GM18951 (cell line): ENCODE measurements around the gene COL4A2.
"Not testable (repeated sequence)": the region's sequence is repeated elsewhere in the genome, so short reads cannot be mapped to it uniquely, and the experiment has no call there.

Source experiments
- POLR2A ChIP-seq: IDR thresholded peaks from 4 replicates; pipeline ENCODE4 v1.6.1; 2011; ENCODE audit warnings: mild to moderate bottlenecking; ENCODE audit not compliant: insufficient read length, insufficient read depth; ENCODE audit errors: extremely low read depth
- in situ Hi-C: fragments of 300-500 bp; cut with MboI; formaldehyde crosslinking; loops from one replicate; pipeline ENCODE4 v1.12.0; 2022; ENCODE audit warnings: low sequenced_read_pairs, mixed read lengths, inconsistent platforms; ENCODE audit not compliant: unreplicated experiment

The COL4A2 gene

DNA sequence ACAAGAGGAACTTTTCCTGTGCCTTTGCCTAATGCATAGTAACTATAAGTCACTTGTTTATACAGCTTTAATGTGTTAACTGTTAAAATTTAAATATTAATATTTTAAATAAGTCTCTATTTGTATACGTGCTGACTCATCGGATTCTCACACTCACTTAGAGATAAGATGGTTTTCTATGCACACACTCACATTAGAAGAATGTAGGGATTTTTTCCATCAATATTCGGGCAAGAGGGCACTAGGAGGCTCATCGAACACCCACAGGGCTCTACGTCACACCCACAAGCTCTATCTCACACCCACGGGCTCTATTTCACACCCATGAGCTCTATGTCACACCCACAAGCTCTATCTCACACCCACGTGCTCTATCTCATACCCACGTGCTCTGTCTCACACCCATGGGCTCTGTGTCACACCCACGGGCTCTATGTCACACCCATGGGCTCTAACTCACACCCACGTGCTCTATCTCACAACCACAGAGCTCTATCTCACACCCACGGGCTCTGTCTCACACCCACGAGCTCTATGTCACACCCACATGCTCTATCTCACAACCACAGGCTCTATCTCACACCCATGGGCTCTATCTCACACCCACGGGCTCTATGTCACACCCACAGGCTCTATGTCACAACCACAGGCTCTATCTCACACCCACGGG, 73.4 kb downstream of the COL4A2 start:
- in situ Hi-C loops, result no loop called here
- TF ChIP-seq POLR2A, result no peak

DNA sequence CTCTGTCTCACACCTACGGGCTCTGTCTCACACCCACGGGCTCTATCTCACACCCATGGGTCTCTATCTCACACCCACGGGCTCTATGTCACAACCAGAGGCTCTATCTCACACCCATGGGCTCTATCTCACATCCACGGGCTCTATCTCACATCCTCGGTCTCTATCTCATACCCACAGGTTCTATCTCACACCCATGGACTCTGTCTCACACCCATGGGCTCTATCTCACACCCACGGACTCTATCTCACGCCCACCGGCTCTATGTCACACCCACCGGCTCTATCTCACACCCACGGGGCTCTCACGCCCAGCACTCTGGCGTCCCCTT, 73.9 kb downstream of the COL4A2 start:
- TF ChIP-seq POLR2A, result no peak
- in situ Hi-C loops, result no loop called here

- in situ Hi-C loops, result no loop called here
- TF ChIP-seq POLR2A, result no peak
Measured at GRCh38 chr13:110382229-110382628, 75.1 kb downstream of the COL4A2 start.

GRCh38 chr13:110382830-110383229, 75.7 kb downstream of the COL4A2 start:
- in situ Hi-C loops, result no loop called here
- TF ChIP-seq POLR2A, result no peak

DNA sequence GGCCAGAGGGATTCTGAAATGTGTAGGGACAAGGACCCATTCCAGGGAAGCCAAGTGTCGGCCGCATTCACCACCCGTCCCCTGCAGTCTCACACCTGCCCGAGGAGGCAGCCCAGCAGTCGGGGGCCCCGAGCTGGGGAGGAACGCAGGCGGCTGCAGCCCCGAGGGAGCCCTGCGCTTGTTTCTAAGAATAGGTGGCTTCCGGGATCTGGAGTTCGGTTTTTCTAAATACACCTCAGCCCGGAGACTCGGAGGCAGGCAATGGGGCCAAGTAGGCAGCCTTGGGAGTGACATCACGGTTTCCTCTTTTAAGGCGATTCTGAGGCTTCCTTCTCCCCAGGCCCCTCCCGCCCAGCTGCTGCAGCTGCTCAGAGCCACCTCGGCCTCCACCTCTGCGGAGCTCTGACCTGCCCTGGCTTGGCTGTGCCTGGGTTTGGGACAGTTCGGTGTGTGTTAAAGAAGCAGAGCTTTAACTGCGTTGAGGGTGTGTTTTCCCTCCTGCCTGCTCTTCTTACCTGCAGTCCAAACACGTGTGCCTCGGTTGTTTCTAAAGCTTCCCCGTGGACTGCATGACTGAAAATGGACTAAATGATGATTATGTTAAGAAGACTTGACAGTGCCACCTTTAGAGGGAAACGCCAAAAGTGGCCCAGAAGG, 80.5 kb downstream of the COL4A2 start:
- TF ChIP-seq POLR2A, result no peak
- in situ Hi-C loops, result no loop called here

- no peak for TF ChIP-seq POLR2A
- in situ Hi-C loops, result no loop called here
Measured at GRCh38 chr13:110388108-110388943, 81.2 kb downstream of the COL4A2 start.

GRCh38 chr13:110390567-110390966, 83.5 kb downstream of the COL4A2 start:
- TF ChIP-seq POLR2A, result no peak
- in situ Hi-C loops, result no loop called here

- TF ChIP-seq POLR2A, result no peak
- in situ Hi-C loops, result no loop called here
Measured at GRCh38 chr13:110391273-110391672, 84.2 kb downstream of the COL4A2 start.

- in situ Hi-C loops, result no loop called here
- TF ChIP-seq POLR2A, result no peak
Measured at GRCh38 chr13:110392510-110393240, 85.6 kb downstream of the COL4A2 start.

GRCh38 chr13:110393761-110394160, 86.7 kb downstream of the COL4A2 start:
- in situ Hi-C loops, result no loop called here

DNA sequence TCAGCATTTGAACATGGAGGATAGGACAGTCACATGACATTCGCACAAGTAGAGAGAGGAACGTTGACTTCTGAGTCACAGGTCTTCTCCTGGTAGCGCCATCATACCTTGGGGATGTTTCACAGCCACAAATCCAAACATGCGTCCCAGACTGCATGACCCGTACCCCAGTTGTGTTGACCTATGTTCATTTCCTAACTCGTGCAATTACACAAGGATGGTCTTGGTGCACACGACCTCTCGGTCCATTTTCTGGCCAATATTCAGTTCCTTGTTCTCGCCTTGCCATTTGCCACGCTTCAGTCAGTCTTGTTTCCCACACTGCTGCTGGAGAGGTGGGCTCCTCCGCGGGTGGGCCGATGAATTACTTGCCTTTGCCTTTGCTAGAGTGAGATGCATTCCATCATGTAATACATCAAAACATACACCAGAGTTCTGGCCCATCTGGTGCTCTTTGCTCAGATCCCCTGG, 87.3 kb downstream of the COL4A2 start:
- TF ChIP-seq POLR2A, result no peak
- in situ Hi-C loops, result no loop called here

More at GRCh38 chr13:110393761-110394160, 86.7 kb downstream of the COL4A2 start:
- TF ChIP-seq POLR2A, result no peak

GRCh38 chr13:110395616-110396015, 88.5 kb downstream of the COL4A2 start:
- in situ Hi-C loops, result not testable (repeated sequence)

- TF ChIP-seq POLR2A, result no peak
- in situ Hi-C loops, result no loop called here
Measured at GRCh38 chr13:110396476-110396875, 89.4 kb downstream of the COL4A2 start.
